Left hindlimb (tissue), 1 donor: Measurements from ENCODE around the gene CRISPLD2.
"Not testable (repeated sequence)": the region's sequence is repeated elsewhere in the genome, so short reads cannot be mapped to it uniquely, and the experiment has no call there.

ENCODE experiments used
- DNase-seq: peaks from one replicate; pipeline ENCODE4 v3.0.0-alpha.2; 2018

Gene CRISPLD2

GRCh38 chr16:84842516-84843148, 22.8 kb downstream of the CRISPLD2 start:
- DNase-seq = no peak

GRCh38 chr16:84843149-84844048, 23.6 kb downstream of the CRISPLD2 start:
- no peak for DNase-seq

- DNase-seq = peak; percentile 79
These were observed 24.2 kb downstream of the CRISPLD2 start for GRCh38 chr16:84844049-84844350.

GRCh38 chr16:84844559-84845495, 25.0 kb downstream of the CRISPLD2 start:
- no peak for DNase-seq

GRCh38 chr16:84845496-84846002, 25.8 kb downstream of the CRISPLD2 start:
- no peak for DNase-seq

- no peak for DNase-seq
These were observed 28.0 kb downstream of the CRISPLD2 start for GRCh38 chr16:84847564-84848355.

- no peak for DNase-seq
These were observed 29.3 kb downstream of the CRISPLD2 start for GRCh38 chr16:84848986-84849634.

GRCh38 chr16:84849751-84850150, 30.0 kb downstream of the CRISPLD2 start:
- no peak for DNase-seq

GRCh38 chr16:84850714-84851113, 30.9 kb downstream of the CRISPLD2 start:
- no peak for DNase-seq

GRCh38 chr16:84851192-84852127, 31.7 kb downstream of the CRISPLD2 start:
- DNase-seq = no peak

- DNase-seq = no peak
These were observed 33.7 kb downstream of the CRISPLD2 start for GRCh38 chr16:84853534-84853933.

GRCh38 chr16:84854759-84855158, 35.0 kb downstream of the CRISPLD2 start:
- DNase-seq = no peak

GRCh38 chr16:84855435-84856202, 35.8 kb downstream of the CRISPLD2 start:
- DNase-seq = not testable (repeated sequence)

GRCh38 chr16:84856203-84856581, 36.4 kb downstream of the CRISPLD2 start:
- not testable (repeated sequence) for DNase-seq

GRCh38 chr16:84856811-84857210, 37.0 kb downstream of the CRISPLD2 start:
- DNase-seq = not testable (repeated sequence)

- DNase-seq = no peak
These were observed 39.9 kb downstream of the CRISPLD2 start for GRCh38 chr16:84859681-84860080.

GRCh38 chr16:84860383-84860782, 40.6 kb downstream of the CRISPLD2 start:
- DNase-seq = no peak

GRCh38 chr16:84861671-84862070, 41.9 kb downstream of the CRISPLD2 start:
- no peak for DNase-seq

GRCh38 chr16:84862804-84863480, 43.2 kb downstream of the CRISPLD2 start:
- DNase-seq = no peak
